Stimulated activated CD8-positive, alpha-beta memory T cell treated with anti-CD3 and anti-CD28 coated beads, Interleukin-4, amount 100 ng/mL, for 4 hours (primary cell): Measurements from ENCODE around the gene INO80B.
A peak's percentile ranks its signal among the peaks of the same experiment; 100 is the strongest.
"Not testable (repeated sequence)": the region's sequence is repeated elsewhere in the genome, so short reads cannot be mapped to it uniquely, and the experiment has no call there.

Source experiments
- DNase-seq, 2 donors: peaks; one replicate each; pipeline ENCODE4 v3.0.0-alpha.2; 2020; ENCODE audit warnings: low read depth in 2 of 2, low spot score in 1 of 2

The INO80B gene

DNA sequence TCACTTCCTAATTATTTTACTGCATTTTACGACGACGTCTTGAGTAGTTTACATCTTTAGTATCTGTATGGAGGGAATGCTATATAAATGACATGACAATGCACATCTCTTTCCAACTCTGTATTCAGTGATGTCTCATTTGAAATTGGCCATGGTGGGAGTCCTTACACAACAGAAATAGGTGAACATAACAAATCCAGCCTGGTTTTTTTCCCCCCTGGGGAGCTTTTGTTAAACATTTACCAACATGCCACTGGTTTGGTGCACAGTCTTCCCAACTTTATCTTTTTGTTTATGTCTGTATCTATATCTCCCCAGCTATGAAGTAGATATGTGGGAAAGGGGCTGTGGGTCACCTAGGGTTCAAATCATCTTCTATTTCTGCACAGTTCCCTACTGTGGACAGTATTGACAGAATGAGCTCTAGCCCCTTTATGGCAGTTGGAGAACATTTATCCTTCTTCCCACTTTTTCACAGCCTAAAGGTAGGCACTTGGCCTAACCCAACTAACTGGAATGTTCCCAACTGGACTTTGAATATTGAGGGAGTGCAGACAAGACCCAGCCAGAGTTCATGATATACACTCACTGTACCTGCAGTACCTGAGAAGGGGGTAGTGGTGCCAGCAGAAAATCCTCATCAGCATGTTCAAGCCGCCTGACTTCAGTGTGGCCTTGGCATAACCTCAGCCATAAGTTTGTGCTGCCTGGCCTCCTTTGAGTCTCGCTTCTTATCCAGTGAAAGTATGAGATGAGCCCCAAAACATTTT is 7.5 kb upstream of the INO80B start:
- DNase-seq: no peak

DNA sequence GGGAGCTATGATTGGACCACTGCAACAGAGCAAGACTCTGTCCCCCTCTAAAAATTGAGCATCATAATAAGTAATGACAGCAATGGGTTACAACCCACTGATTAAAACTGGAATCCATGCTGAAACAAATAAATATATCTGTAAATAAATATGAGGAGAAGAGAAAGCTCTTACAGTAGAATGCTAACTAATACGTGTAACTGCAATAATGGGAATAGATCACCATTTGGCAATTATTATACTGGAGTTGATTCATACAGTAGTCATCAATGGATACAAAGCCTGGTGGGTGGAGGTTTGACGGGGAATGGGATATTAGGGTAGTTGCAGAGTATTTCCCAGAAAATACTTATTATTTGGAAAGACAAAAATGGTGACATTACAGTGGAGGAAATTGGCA is 6.1 kb upstream of the INO80B start:
- no peak for DNase-seq

DNA sequence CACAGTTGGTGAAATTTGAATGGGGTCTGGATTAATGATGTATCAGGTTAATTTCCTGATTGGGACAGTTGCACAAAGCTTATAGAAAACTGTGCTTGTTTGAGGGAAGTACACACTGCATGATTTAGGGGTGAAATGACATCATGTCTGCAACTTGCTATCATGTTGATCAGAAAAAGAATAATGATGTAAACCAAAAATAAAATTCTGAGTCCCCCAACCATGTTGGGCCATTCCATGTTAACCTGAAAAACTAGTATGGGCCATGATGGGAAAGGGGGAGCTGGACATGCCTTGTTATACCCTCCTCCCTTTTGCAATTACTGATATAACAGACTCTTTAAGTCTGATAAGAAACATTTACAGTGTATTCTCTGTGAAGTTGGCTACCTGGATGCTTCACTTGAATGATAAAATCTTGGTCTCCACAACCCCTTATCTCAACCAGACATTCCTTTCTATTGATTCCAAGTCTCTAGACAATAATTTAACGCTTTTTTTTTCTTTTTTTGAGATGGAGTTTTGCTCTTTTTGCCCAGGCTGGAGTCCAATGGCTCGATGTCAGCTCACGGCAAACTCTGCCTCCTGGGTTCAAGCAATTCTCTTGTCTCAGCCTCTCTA is 4.2 kb upstream of the INO80B start:
- DNase-seq: no peak

DNA sequence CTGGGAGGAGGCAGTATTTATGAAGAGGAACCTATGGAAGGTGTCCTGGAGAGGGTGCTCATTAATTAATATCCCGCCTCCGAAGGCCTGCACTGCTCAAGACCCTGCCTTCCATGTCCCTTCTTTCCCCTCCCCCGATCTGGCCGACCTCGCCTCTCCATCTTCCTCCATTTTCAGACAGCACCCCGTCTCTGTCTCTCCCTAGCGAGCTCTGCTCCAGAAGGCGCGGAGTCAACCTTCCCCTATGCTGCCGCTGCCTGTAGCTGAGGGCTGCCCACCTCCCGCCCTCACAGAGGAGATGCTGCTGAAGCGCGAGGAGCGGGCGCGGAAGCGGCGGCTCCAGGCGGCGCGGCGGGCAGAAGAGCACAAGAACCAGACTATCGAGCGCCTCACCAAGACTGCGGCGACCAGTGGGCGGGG is 2.3 kb downstream of the INO80B start:
- no peak for DNase-seq

DNA sequence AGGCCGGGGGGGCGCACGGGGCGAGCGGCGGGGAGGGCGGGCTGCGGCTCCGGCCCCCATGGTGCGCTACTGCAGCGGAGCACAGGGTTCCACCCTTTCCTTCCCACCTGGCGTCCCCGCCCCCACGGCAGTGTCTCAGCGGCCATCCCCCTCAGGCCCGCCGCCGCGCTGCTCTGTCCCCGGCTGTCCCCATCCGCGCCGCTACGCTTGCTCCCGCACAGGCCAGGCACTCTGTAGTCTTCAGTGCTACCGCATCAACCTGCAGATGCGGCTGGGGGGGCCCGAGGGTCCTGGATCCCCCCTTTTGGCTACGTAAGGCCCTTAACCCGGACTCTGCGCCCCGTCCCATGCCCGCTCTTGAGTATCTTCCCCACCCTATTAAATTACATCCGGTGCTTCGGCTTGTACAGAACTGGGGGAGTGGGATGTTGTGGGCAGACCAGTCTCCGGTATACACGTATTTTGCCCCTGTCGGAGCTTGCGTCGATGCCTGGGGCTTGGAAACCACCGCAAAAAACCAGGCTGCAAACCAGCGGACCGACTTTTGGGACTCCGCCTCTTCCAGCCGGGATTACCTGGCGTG is 2.8 kb downstream of the INO80B start:
- peak; percentile 59 to 78 for DNase-seq

DNA sequence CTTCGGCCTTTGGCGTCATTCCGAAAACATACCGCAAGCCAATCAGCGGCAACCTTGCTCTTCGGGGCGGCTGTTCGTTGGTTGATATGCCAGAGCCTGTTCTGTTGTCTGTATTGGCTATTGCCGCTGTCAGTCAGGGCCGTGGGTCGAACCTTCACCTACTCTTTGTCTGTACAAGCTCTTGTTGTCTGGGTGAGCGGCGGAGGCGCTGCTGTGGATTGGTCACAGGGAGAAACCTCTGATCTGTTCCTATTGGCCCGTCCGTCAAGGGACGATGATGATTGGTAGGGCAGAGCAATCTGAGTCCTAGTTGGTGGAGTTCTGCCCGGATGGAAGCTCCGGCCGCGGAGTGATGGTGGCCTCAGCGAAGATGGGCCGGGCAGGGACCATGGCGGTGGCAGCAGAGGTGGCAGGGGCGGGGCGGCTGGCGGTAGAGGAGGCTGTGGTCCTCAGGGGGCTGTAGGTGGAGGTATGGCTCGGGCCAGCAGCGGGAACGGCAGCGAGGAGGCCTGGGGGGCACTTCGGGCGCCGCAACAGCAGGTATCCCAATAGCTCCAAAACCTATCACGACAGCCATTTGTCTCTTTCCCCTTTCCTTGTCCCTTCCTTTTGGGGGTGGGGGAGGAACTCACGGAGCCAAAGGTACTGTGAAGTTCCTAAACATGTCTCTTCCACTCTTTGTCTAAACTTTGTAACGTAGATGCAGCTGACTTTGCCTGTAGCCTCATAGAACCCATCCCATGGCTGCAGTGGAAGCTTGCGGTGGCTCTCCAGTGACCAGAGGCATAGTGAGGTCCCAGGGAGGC is 3.4 kb downstream of the INO80B start, which contains the start of gene WBP1:
Gene WBP1, plus strand, starts transcription at position 307 of the 806 bp plus-strand sequence. Its CDS starts 165 bp downstream, at position 472.
- peak; percentile 99 for DNase-seq

DNA sequence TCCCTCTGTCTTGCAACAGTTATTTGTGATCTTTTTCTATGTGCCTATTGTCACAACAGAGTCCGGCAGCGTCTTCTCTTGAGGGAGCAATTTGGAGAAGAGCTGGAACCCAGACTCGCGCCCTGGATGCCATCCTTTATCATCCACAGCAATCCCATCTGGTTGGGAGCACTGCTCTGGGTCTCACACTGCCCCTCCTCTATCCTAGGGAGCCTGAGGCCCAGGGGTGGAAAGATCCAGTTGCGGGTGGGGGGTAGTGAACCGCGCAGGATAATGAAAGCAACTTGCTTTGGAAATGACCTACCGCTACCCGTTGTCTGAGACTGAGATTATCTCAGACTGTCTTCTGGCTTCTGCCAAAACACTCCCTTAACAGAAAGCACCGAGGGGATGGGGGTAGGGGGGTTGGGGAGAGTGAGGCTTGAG is 4.1 kb downstream of the INO80B start:
- DNase-seq: no peak

DNA sequence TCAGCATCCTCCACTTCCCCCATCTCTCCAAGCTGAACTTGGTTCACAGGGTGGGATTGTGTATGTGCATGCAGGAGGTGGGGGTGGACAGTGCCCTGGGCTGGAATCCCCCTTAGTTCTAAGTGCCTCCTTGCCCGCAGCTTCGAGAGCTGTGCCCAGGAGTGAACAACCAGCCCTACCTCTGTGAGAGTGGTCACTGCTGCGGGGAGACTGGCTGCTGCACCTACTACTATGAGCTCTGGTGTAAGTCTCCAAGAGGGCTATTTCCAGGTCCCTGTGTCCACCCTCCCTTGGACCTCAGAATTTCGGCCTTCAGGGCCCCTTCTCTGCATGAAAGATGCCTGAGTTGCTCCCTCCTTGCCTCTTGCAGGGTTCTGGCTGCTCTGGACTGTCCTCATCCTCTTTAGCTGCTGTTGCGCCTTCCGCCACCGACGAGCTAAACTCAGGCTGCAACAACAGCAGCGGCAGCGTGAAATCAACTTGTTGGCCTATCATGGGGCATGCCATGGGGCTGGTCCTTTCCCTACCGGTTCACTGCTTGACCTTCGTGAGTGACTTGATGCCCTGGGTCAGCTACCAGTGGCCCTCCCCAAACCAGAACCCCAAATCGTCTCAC is 4.7 kb downstream of the INO80B start:
- DNase-seq: not testable (repeated sequence)

DNA sequence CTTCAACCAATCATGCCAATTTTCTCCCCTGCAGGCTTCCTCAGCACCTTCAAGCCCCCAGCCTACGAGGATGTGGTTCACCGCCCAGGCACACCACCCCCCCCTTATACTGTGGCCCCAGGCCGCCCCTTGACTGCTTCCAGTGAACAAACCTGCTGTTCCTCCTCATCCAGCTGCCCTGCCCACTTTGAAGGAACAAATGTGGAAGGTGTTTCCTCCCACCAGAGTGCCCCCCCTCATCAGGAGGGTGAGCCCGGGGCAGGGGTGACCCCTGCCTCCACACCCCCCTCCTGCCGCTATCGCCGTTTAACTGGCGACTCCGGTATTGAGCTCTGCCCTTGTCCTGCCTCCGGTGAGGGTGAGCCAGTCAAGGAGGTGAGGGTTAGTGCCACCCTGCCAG is 5.3 kb downstream of the INO80B start:
- DNase-seq: not testable (repeated sequence)

DNA sequence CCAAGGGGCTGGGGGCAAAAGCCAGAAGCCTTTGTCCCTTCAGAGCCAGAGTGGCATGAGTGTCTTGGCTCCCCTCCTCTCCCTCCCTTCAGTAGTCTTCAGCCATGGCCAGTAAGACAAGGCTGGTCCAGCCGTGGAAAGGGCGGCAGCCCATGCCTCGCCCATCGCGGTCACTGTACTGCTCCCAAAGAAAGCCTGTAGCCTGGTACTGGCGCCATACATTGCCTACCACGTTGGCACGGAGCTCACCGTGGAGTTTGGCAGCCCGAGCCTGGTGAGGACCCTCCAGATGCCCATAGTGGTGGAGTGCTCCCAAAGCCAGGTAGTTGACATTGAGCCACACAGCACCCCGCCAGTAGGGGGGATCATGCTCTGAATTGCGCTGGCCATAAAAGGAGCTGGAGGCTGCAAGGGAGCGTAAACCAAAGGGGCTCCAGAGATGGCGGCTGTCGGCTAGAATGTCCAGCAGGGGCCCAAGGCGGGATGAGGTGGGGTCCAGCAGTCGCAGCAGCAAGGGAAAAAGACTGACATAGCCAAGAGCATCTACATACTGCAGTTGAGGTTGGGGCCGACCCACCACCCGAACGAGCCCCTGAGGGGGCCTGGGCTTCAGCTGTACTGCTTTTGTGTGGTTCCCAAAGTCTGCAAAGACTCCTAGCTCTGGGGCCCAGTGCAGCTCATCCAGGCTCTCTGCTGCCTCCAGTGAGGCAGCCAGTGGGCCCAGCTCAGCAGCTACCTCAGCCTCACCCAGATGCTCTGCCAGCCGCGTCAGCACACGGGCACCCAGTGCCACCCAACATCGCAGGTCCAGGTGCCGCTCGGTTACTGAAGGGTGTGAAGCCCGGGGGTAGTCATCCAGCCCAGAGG is 6.5 kb downstream of the INO80B start:
- DNase-seq: no peak

DNA sequence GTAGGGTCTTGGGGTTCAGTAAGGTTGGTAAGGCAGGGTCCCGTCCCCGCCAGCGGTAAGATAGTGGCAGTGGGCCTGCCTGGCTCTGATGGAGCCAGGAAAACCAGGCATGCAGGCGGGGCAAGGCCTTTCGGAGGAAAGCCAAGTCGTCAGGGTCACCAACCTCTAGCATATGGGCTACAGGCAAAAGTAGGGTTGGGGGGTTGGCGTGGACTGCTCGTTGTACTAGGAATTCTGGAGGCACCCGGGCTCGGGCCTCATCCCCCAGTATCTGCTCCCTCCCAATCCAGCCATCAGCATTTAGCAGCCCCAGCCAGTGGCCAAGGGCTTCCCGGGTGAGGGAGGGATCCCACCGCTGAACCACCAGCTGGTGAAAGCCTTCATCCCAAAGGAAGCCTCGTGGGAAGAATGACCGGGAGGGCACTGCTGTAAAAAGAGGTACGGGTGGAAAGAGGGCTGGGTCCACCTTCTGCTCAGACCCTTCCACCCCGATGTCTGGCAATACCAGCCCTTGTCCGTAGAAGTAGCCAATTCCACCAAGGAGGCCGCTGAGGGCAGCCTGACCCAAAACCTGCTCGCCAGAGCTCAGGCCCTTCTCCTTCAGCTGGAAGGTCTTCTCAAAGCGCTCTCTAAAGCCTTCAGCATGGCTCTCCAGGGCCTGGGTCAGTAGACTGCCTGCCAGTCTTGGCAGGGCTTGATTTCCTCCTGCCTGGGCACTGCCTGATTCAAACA is 7.3 kb downstream of the INO80B start:
- no peak for DNase-seq

DNA sequence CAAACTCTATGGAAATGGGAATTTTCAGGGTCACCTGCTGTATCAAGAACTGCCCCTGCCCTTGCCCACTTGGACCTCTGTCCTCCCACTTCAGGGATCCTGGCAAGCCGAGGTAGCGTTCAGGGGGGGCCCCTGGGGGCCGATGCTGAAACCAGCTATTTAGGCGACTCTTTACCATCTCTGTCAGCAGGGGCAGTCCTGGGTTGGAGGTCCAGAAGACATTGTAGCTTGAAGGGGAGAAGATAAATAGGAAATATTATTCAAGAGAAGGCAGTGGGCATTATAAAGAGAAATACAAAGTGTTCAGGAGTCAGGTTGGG is 7.9 kb downstream of the INO80B start:
- DNase-seq: no peak

DNA sequence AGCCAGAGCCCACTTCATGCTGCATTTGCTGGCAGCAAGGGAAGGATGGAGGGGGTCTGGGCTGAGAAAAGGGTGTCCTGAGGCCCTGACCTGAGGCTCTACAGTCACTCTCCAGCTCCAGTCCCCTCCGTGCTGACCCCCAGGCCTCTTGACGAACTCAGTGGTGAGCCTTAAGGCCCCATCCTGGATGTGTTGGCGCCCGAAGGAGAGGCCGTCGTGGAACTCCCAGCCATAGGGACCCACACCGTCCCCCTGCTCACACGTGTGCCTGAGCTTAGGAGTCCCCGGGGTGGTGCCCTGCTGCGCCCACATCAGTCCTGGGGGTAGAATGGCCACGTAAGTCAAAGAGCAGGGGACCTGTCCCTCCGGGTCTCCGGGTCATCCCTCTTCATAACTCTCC is 9.5 kb downstream of the INO80B start:
- no peak for DNase-seq

DNA sequence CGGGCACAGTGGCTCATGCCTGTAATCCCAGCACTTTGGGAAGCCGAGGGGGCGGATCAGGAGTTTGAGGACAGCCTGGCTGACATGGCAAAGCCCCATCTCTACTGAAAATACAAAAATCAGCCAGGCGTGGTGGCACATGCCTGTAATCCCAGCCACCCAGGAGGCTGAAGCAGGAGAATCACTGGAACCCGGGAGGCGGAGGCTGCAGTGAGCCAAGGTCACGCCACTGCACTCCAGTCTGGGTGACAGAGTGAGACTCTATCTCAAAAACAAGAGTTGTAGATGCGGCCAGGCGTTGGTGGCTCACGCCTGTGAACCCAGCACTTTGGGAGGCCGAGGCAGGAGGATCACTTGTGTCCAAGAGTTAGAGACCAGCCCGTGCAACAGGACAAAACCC is 15.9 kb downstream of the INO80B start:
- not testable (repeated sequence) for DNase-seq

DNA sequence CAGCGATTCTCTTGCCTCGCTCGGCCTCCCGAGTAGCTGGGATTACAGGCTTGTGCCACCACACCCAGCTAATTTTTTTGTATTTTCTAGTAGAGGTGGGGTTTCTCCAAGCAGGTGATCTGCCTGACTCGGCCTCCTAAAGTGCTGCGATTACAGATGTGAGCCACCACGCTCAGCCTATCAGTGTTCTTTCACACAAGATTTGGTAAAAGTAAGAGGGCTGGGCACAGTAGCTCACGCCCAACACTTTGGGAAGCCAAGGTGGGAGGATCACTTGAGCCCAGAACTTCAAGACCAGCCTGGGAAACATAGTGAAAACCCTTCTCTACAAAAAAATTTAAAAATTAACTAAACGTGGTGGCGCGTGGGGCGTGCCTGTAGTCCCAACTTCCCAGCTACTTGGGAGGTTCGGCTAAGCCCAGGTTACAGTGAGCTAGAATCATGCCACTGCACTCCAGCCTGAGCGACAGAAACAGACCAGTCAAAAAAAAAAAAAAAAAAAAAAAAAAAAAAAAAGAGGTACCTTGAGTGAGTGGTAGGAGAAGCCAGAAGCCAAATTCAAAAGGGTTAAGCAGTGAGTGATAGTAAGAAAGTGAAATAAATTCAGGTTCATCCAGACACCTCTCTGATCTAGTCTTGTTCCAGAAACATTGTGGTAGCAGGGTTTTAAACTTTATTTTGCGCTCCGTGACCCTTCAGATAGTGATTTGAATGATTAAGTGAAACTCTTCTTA is 16.6 kb downstream of the INO80B start:
- no peak for DNase-seq

DNA sequence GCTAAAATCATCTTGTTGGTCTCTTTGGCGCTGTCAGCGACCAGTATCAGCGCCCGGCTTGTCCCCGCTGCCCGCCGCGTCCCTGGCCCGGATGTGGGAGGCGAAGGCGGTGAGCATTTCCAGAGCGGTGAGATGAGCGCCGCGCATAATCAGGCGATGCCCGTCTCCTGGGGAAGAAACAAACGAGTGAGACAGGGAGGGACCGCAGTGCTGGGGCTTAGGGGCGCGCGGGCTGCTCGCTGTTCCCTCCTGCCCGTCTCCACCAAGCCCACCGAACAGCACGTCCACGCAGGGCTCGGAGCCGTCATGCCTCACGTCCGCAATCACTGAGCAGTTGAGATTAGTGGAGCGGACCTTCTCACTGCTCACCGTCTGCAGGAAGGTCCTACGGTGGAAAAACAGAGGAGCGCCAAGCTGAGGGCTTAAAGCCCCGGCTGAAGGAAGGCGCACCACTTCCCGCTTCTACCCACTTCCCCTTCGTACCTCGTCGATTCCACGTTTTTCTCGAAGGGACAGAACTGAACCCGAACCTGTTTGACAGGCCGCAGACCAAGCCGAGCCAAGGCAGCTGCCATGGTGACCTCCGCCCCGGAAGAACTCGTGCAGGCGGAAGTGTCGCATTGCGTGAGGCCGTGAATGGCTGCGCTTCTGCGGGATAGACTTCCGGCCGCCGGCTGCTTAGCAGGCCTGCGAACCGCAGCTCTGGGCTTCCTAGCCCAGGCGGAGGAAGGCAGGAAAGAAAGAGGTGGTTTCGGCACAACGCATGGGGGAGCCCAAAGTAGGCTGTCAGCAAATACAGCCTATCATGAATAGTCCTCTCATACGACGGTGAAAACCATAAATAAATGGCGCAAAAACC is 17.4 kb downstream of the INO80B start, which contains the start of gene MRPL53:
Gene MRPL53, minus strand, starts transcription at position 595 of the 859 bp plus-strand sequence. Its CDS starts 20 bp downstream, at position 575.
- peak; percentile 87 to 94 for DNase-seq

DNA sequence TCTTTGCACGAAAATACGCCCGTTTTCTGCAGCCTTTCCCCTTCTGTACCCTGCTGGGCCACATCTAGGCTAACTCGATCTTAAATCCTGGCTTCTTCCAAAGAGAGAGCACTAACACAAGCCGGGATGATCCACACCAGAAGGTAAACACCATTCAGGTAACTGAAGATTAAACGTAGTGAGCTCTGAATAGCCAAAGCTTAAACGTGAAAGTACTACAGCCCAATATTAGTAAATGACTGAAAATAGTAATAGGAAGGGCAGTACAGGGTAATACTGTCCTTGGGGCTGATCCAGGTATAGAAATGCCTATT is 18.0 kb downstream of the INO80B start:
- no peak for DNase-seq

DNA sequence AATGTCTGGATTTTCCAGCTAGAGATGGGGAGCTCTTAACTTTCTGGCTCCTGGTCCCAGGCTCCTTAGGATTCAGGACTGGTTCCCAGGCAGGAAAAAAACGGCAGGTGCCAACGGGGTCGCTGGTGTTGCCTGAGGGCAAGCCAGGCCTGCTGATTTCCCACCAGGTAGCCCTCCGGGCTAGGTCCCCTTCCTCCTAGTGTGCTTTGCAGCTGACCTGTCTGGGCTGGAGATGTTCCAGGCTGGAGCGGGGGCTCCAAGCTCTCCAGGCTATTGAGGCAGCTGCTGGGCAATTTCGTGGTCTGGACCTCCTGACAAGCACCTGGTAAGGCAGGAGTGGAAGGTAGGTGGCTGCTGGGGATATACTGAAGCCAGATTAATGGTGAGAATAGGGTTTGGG is 19.6 kb downstream of the INO80B start:
- DNase-seq: no peak
